ENCODE results near the gene XRN2. TPM values are rescaled to one million over a fixed set of nuclear protein-coding genes. Genes with fewer than 3 reads are reported as not detected.

Gene XRN2
- total RNA-seq, 4 donors from 2014 or later: 60.5 to 116 (median 68.6) TPM

- no peak for TF ChIP-seq CTCF (IDR thresholded peaks at IDR 0.05)
- ATAC-seq (ENCODE audit: low FRiP score) (no peak), DNase-seq (ENCODE audit: low spot score) (no peak)
These were observed 88.2 kb downstream of the XRN2 start for GRCh38 chr20:21391185-21391971.

DNA sequence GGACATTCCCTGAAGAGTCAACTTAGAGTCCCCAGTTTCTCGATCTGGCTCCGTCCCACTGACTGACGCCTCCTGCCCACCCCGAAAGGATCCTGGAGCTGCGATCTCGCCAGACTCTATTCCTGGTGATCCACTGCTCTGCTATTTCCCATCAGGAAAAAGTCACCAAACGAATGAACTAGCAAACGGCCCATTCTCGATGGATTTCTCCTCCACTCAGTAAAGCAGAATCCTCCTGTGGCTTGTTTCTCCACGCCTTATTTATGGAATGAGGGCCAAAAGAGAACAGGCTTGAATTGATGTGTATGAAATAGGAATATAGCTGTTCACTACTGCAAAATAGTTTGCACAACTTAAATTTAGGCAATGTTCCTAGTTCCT lies 88.8 kb downstream of the XRN2 start:
- no peak for TF ChIP-seq CTCF (IDR thresholded peaks at IDR 0.05)
- ATAC-seq (ENCODE audit: low FRiP score): no peak

DNA sequence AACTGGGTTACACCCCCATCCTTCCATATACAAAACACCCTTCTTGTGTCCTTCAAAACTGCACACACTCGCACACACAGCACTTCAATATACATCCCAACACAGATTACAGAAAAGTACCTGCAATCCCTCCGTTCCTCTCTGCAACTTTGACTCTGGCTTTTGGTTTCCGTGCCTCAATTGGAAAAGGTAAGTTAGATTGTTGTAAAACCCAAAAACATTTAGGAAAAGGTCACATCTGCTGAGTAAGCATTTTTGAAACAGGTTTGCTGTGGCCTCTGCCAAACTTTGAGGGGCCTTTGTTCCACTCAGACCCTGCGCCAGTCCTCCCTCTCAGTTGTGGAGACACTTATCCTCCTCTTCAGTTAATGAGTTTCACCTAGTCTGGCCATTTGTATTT lies 90.0 kb downstream of the XRN2 start:
- no peak for ATAC-seq (ENCODE audit: low FRiP score)

More for the DNA sequence above, 88.8 kb downstream of the XRN2 start:
- DNase-seq (ENCODE audit: low spot score): no peak

DNA sequence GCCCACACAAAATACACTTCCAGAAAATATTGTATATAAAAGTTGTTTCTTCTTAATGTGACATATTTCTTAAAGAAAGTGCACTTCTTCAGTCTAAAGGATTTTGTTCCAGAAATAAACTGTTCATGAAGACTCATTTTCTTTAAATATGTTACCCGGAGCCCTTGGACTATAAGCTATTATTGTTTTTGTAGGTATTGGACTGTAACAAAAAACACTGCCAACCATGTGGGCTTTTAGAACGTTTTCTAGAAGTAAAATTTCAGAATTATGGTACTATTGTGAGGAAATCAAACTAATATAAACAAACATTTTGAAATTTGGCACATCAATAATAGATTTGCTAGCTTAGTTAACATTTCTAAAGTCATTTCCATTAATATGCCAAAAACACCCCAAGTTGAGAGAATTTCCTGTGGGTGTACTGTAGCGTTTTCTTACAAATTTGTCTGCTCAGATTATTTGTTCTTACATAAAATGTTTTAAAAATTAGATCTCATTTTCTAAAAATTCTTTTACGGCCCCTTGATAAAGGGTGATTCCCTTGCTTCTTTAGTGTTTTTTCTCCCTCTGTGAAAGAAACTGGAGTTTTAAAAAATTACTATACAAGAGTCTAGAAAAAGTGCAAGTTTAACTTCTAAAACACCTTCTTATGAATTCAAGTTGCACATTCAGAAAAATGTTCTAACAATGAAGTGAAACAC lies 90.8 kb downstream of the XRN2 start:
- ATAC-seq (ENCODE audit: low FRiP score): no peak
- TF ChIP-seq CTCF (IDR thresholded peaks at IDR 0.05): no peak
- DNase-seq (ENCODE audit: low spot score): no peak

More for the DNA sequence above, 90.0 kb downstream of the XRN2 start:
- DNase-seq (ENCODE audit: low spot score): no peak
- TF ChIP-seq CTCF (IDR thresholded peaks at IDR 0.05): no peak

GRCh38 chr20:21394551-21394950 lies 91.4 kb downstream of the XRN2 start:
- no peak for TF ChIP-seq CTCF (IDR thresholded peaks at IDR 0.05)
- ATAC-seq (ENCODE audit: low FRiP score) (no peak), DNase-seq (ENCODE audit: low spot score) (no peak)

DNA sequence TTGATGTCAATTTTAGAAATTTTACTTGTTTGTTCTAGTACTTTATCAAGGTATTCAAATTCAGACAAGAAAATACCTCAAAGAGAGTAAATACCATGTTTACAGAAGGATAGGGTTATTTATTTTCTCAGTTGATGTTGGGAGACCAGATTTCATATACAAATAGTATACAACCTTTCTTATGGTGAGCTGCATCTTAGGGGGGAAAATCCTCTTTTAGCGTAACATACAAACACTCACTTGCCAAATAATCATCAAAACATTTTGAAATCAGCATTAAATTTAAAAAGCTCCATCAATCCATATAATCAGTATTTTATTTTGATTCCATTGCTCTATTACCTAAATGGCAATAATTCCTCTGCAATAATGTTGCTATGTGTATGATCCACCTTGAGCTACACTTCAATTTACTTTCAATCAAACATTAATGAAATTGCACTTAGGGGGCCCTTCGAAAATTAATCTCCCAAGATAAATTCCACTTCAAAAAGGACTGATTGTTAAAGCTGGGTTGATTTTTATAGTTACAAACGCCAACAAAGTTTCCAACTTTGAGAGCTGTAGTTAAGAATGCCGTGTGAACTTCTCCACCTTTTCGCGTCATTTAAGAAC lies 92.0 kb downstream of the XRN2 start:
- no peak for DNase-seq (ENCODE audit: low spot score)
- ATAC-seq (ENCODE audit: low FRiP score): no peak
- no peak for TF ChIP-seq CTCF (IDR thresholded peaks at IDR 0.05)
